ENCODE measurements around the gene CPN1.

The CPN1 gene

DNA sequence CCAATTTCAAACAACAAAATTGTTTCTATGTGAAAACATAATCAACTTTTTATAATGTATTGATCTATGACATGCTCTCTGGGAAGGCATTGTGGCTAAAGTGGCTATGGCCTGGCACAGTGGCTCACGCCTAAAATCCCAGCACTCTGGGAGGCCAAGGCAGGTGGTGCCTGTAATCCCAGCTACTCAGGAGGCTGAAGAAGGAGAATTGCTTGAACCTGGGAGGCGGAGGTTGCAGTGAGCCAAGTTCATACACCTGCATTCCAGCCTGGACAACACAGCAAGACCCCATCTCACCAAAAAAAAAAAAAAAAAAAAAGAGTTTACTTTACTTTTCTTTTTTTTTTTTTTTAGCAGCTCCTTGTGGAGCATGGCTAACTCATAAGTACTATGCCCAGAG lies 38.9 kb upstream of the CPN1 start:
- TF ChIP-seq, protein P1, sequence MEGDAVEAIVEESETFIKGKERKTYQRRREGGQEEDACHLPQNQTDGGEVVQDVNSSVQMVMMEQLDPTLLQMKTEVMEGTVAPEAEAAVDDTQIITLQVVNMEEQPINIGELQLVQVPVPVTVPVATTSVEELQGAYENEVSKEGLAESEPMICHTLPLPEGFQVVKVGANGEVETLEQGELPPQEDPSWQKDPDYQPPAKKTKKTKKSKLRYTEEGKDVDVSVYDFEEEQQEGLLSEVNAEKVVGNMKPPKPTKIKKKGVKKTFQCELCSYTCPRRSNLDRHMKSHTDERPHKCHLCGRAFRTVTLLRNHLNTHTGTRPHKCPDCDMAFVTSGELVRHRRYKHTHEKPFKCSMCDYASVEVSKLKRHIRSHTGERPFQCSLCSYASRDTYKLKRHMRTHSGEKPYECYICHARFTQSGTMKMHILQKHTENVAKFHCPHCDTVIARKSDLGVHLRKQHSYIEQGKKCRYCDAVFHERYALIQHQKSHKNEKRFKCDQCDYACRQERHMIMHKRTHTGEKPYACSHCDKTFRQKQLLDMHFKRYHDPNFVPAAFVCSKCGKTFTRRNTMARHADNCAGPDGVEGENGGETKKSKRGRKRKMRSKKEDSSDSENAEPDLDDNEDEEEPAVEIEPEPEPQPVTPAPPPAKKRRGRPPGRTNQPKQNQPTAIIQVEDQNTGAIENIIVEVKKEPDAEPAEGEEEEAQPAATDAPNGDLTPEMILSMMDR (IDR thresholded peaks at IDR 0.05; ENCODE audit: low read length, missing control alignments) = no peak
- no peak overlapping the region for H3K4me3 ChIP-seq (replicated peaks; ENCODE audit: low read depth, low read length)
- no peak for DNase-seq (ENCODE audit: low read depth)

DNA sequence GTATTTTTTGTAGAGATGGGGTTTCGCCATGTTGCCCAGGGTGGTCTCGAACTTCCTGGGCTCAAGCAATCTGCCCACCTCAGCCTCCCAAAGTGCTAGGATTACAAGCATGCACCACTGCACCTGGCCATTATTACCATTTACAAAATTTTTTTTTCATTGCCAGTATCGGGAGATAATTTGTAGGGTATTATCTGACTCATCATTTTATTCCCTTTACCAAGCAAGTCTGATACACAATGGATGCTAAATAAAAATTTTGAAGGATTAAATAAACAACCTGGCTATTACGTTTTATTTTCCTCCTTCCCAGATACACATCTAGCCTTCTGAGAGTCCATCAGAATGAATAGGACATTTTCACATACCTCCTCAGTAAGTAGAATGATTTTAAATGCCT lies 38.1 kb upstream of the CPN1 start:
- DNase-seq (ENCODE audit: low read depth) = no peak
- TF ChIP-seq, protein P1 (IDR thresholded peaks at IDR 0.05; ENCODE audit: low read length, missing control alignments) = no peak
- no peak overlapping the region for H3K4me3 ChIP-seq (replicated peaks; ENCODE audit: low read depth, low read length)

DNA sequence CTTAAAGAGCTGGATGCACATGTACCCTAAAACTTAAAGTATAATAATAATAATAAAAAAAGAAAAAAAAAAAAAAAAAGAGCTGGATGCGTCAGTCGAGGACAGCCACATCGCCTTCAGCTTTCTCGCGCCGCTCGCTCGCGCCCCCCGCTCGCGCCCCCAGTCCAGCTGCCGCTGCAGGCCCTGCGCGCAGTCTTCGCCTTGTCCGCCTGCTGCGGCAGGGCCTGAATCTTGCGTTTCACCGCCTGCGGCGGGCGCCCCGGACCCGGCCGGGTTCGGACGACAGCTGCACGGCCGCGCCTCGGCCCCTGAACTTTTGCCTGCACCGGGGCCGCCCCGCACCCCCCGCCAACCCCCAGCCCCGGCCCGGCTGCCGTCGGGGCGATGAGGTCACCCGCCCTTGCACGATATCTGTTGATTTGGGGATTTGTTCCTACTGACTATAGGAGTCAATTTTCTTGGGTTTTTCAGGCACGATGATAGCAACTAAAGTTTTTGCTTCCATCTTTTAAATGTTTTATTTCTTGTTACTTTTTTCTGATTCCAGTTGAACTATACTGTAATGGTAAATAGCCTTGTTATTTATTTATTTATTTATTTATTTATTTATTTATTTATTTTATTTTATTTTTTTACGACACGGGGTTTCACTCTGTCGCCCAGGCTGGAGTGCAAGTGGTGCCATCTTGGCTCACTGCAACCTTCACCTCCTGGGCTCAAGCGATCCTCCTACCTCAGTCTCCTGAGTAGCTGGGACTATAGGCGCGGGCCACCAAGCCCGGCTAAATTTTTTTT lies 33.5 kb upstream of the CPN1 start:
- no peak overlapping the region for H3K4me3 ChIP-seq (replicated peaks; ENCODE audit: low read depth, low read length)
- no peak for DNase-seq (ENCODE audit: low read depth)
- TF ChIP-seq, protein P1 (IDR thresholded peaks at IDR 0.05; ENCODE audit: low read length, missing control alignments) = no peak

DNA sequence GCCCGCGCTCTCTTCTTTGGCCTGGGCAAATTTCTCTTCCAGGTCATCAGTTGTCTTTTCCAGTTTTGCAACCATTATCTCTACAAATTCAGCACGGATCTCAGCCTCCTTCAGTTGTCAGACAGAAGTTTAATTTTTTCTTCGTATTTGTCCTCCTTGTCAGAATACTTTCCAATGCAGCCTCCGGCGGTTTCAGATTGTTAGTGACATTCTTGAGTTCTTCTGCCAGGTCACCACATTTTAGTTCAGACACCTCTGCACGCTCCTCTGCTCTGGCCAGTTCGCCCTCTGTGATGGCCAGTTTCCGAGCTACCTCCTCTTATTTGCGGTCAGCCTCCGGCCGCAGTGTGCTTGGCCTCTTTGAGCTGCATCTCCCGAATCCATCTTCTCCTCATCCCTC lies 32.8 kb upstream of the CPN1 start:
- TF ChIP-seq, protein P1 (IDR thresholded peaks at IDR 0.05; ENCODE audit: low read length, missing control alignments) = no peak
- no peak for DNase-seq (ENCODE audit: low read depth)
- H3K4me3 ChIP-seq (replicated peaks; ENCODE audit: low read depth, low read length) = no peak overlapping the region

DNA sequence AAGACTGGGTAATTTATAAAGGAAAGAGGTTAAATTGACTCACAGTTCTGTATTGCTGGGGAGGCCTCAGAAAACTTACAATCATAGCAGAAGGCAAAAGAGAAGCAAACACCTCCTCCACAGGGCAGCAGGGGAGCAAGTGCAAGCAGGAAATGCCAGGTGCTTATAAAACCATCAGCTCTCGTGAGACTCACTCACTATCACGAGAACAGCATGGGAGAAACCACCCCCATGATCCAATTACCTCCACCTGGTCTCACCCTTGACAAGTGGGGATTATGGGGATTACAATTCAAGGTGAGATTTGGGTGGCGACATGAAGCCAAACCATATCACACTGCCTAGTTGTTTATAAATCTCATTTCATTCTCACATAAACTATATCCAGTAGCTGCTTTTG lies 28.0 kb upstream of the CPN1 start:
- H3K4me3 ChIP-seq (replicated peaks; ENCODE audit: low read depth, low read length) = no peak overlapping the region
- TF ChIP-seq, protein P1 (IDR thresholded peaks at IDR 0.05; ENCODE audit: low read length, missing control alignments) = no peak
- no peak for DNase-seq (ENCODE audit: low read depth)

DNA sequence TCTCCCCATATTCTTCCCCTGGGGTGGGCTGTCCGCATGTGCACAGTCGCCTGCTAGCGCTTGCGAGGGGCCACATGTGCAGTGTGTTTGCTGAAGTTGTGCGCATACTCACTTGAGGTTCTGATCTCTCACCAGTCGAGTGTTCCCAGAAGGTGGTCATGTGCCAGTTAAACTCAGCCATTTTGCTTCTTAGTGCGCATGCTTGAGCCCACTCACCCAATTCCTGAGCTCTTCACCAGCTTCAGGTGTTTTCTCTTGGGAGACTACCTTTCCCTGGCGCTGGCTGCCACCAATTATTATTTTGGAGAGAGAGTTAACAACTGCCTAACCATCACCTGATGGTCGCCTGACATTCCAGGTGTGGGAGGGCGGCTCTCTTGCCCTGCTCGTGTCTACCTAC lies 25.2 kb upstream of the CPN1 start:
- DNase-seq (ENCODE audit: low read depth) = no peak
- H3K4me3 ChIP-seq (replicated peaks; ENCODE audit: low read depth, low read length) = no peak overlapping the region
- TF ChIP-seq, protein P1 (IDR thresholded peaks at IDR 0.05; ENCODE audit: low read length, missing control alignments) = no peak

DNA sequence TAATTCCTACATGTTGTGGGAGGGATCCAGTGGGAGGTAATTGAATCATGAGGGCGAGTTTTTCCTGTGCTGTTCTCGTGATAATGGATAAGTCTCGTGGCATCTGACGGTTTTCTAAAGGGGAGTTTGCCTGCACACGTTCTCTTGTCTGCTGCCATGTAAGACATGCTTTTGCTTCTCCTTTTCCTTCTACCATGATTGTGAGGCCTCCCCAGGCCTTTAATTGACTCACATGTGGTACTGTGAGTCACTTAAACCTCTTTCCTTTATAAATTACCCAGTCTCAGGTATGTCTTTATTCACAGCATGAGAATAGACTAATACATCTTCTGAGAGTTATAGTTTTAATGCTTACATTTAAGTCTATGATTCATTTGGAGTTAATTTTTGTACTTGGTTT lies 22.6 kb upstream of the CPN1 start:
- DNase-seq (ENCODE audit: low read depth) = no peak
- TF ChIP-seq, protein P1 (IDR thresholded peaks at IDR 0.05; ENCODE audit: low read length, missing control alignments) = no peak

More for the DNA sequence above, 22.6 kb upstream of the CPN1 start:
- H3K4me3 ChIP-seq (replicated peaks; ENCODE audit: low read depth, low read length) = no peak overlapping the region

All from fibroblast of pulmonary artery (primary cell).